Measurements from ENCODE around the gene BTNL2. TPM values are rescaled to one million over a fixed set of nuclear protein-coding genes. Genes with fewer than 3 reads are reported as not detected.
A peak's percentile ranks its signal among the peaks of the same experiment; 100 is the strongest.

The BTNL2 gene
- total and polyA plus RNA-seq, 2 of the 13 experiments (the other 11 are each of a cell fraction or from before 2014, with no cell fraction given): not detected

DNA sequence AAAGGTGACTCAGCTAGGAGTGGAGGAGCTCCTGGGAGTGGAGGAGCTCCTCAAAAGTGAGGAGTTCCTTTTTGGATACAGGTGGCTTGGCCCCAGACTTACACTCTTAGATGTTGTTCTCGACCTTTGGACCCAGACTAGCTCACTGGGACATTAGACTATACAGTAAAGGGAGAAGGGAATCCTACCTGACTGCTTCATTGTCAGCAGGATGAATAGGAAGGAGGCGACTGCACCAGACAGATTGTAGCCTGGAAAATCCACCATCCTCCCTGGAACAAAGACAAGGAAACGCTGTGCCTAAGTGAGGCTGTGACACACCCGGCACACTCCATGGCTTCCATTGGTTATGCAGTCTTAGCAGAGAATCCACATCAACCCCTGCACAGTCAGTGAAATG, at the start of gene BTNL2 (continued):
- no peak for TF ChIP-seq ZNF230 (CRISPR knock-in tag; IDR thresholded peaks at IDR 0.05)

- no peaks in the 10 kb centered on the region for H3K4me1 ChIP-seq (ENCODE audit: insufficient read depth, low read length)
- no peak for DNase-seq (ENCODE audit: low spot score)
- no peaks in the 10 kb centered on the region for H3K36me3 ChIP-seq (replicated peaks in 1 of 2; ENCODE audit: control insufficient read depth in 1 of 2, insufficient read depth in 2 of 2, low read length in 2 of 2)
- H3K4me2 ChIP-seq (ENCODE audit: low read depth, low read length): no peak overlapping the region
- TF ChIP-seq PPARG (CRISPR knock-in tag; conservative IDR thresholded peaks at IDR 0.05) (no peak), ZGPAT (CRISPR knock-in tag; IDR thresholded peaks at IDR 0.05) (no peak), HBP1 (CRISPR knock-in tag; IDR thresholded peaks at IDR 0.05; ENCODE audit: low read depth) (no peak), DMAP1 (CRISPR knock-in tag; IDR thresholded peaks at IDR 0.05) (no peak), KLF12 (CRISPR knock-in tag; IDR thresholded peaks at IDR 0.05; ENCODE audit: borderline replicate concordance) (no peak), HNRNPK (IDR thresholded peaks at IDR 0.05; ENCODE audit: low read depth, low read length, poor library complexity, severe bottlenecking) (peak; percentile 26), SMAD3 (CRISPR knock-in tag; IDR thresholded peaks at IDR 0.05) (no peak), JDP2 (CRISPR knock-in tag; IDR thresholded peaks at IDR 0.05; ENCODE audit: borderline replicate concordance) (no peak), MXI1 (IDR thresholded peaks at IDR 0.05; ENCODE audit: borderline replicate concordance, low read depth, low read length) (no peak), ZKSCAN8 (CRISPR knock-in tag; IDR thresholded peaks at IDR 0.05; ENCODE audit: borderline replicate concordance) (no peak), PRDM15 (CRISPR knock-in tag; IDR thresholded peaks at IDR 0.05) (no peak), SIN3B (IDR thresholded peaks at IDR 0.05; ENCODE audit: low read length) (no peak)
- TF ChIP-seq, protein P1, sequence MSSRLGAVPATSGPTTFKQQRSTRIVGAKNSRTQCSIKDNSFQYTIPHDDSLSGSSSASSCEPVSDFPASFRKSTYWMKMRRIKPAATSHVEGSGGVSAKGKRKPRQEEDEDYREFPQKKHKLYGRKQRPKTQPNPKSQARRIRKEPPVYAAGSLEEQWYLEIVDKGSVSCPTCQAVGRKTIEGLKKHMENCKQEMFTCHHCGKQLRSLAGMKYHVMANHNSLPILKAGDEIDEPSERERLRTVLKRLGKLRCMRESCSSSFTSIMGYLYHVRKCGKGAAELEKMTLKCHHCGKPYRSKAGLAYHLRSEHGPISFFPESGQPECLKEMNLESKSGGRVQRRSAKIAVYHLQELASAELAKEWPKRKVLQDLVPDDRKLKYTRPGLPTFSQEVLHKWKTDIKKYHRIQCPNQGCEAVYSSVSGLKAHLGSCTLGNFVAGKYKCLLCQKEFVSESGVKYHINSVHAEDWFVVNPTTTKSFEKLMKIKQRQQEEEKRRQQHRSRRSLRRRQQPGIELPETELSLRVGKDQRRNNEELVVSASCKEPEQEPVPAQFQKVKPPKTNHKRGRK (CRISPR knock-in tag; IDR thresholded peaks at IDR 0.05): 0 out of 2 replicates have a peak, but pooled peaks have one; percentile 37
- no peak overlapping the region for H3K4me3 ChIP-seq (replicated peaks in 1 of 3; ENCODE audit: insufficient read depth in 1 of 3, low read depth in 2 of 3, low read length in 3 of 3)
- POLR2A ChIA-PET: no interaction called here
- in situ Hi-C loops (cut with HindIII; ENCODE audit: extremely low pct_ligation_motif_present, low pct_unique_long_range_greater_than_20kb) (no loop called here), intact Hi-C loops (cut with micrococcal nuclease; ENCODE audit: unreplicated experiment) (no loop called here)
- no peaks in the 10 kb centered on the region for H3K79me2 ChIP-seq (ENCODE audit: insufficient read depth, low read length)
- BruUV-seq (replicated peaks): no TSS peak
- CTCF ChIA-PET (ENCODE audit: low intra/inter-chr PET ratio, low total read pairs): no interaction called here
- ATAC-seq: no peak
- H4K20me1 ChIP-seq (ENCODE audit: insufficient read depth, low read length): no peaks in the 10 kb centered on the region
- H3K9ac ChIP-seq (ENCODE audit: insufficient read depth, low read depth, low read length): no peak overlapping the region
- H3K9me3 ChIP-seq (ENCODE audit: low read length): 0 out of 2 replicates have a peak, but pooled peaks cover 8% of the 10 kb centered on the region
- no peak overlapping the region for H3K27ac ChIP-seq (ENCODE audit: extremely low read length, insufficient read depth, low read length)
- no peaks in the 10 kb centered on the region for H3K27me3 ChIP-seq (ENCODE audit: control insufficient read depth in 1 of 2, insufficient read depth in 2 of 2, low read length in 2 of 2)
- 5% methylated on average over 3 of the region's 3 CpGs for whole genome bisulfite sequencing (ENCODE audit: low lambda C conversion rate)
- no peak for FAIRE-seq
- no peak overlapping the region for H2AFZ ChIP-seq (ENCODE audit: low read length)
Observed at GRCh38 chr6:32449088-32449736, 42.2 kb upstream of the BTNL2 start.
